HS-5 (cell line): Measurements from ENCODE around the gene PLEKHA8.
"Not testable (repeated sequence)": the region's sequence is repeated elsewhere in the genome, so short reads cannot be mapped to it uniquely, and the experiment has no call there.

ENCODE experiments used
- DNase-seq: peaks from one replicate; pipeline ENCODE4 v3.0.0-alpha.2; 2012; ENCODE audit warnings: low read depth

Gene PLEKHA8

DNA sequence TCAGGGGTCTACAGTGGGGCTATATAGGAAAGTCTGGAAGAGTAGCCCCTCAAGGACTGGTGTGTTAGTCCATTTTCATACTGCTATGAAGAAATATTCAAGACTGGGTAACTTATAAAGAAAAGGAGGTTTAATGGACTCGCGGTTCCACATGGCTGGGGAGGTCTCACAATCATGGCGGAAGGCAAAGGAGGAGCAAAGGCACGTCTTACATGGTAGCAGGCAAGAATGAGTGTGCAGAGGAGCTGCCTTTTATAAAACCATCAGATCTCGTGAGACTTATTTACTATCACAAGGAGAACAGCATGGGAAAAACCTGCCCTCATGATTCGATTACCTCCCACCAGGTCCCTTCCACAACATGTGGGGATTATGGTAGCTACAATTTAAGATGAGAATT lies 4.7 kb upstream of the PLEKHA8 start:
- no peak for DNase-seq

- peak; percentile 99 for DNase-seq
These were observed 1.8 kb upstream of the PLEKHA8 start, which contains the start of gene FKBP14 for GRCh38 chr7:30026229-30027064. FKBP14 (minus strand) TSS chr7:30026702; CDS start chr7:30026508, 194 bp downstream.

DNA sequence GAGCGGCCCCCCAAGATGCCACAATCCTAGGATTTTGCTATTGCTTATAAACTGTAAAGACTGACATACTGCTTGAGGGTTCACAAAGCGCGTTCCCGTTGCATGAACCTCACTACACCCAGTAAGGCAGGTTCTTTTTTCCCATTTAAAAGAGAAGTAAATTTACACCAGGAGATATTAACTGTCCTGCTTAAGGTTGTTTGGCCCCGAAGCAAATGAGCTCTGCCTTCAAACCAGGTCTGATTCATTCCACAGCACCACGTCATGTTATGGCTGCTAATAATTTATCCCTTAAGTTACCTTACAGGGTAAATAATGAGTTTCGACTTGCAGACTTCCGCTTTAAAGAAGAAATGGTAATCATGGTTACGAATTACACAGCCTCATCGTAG lies 1.2 kb upstream of the PLEKHA8 start:
- DNase-seq = no peak

DNA sequence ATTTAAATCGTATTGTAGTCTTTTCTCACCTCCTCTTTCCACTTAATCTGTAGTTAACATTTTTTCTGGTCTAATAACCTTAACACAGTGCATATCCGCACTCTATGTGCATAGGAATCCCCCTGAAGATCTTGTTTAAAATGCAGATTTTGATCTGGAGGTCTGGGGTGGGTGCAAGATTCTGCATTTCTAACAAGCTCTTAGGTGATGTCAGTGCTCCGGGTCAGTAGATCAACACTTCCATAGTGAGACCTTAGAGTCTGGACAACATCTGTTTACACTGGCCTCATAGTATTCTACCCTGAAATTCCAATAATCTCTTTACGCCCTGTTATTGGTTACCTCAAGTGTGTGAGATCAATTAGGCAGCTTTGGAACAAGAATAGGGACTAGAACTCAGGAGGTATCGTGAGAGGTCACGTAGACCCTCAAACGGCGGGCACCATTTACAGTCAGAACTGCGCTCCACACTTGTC lies 434 bp upstream of the PLEKHA8 start:
- no peak for DNase-seq

- peak; percentile 43 for DNase-seq
These were observed 780 bp downstream of the PLEKHA8 start for GRCh38 chr7:30028749-30029635.

DNA sequence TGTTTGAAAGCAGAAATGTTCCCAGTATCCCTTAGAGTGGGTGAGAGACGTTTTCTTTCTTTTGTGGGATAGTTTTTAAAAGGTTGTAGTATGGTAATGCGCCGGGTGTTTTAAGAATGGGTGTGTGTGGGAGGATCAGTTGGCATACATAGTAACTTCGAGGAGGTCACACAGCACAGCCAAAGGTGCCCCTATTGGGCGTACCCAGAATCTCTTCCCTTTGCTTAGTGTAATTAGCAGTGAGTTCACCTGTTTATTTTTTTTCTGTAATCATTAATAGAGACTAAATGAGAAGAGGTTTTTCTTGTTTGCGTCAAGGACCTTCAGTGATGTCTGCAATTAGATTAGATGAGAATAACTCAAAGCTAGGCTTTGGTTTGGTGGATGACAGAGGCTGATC lies 1.5 kb downstream of the PLEKHA8 start:
- DNase-seq = no peak

GRCh38 chr7:30032310-30033125 lies 4.3 kb downstream of the PLEKHA8 start:
- DNase-seq = peak; percentile 94

DNA sequence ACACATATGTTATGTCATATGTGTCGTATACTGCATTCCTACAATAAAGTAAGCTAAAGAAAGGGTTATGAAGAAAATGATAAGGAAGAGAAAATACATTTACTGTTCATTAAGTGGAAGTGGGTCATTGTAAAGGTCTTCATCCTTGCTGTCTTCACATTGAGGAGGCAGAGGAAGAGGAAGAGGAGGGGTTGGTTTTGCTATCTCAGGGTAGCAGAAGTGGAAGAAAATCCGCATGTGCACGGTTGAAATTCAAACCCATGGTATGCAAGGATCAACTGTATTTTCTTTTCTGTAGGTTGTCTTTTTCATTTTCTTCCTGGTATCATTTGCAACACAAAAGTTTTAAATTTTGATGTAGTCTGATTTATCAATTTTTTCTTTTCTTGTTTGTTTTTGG lies 6.3 kb downstream of the PLEKHA8 start:
- no peak for DNase-seq

DNA sequence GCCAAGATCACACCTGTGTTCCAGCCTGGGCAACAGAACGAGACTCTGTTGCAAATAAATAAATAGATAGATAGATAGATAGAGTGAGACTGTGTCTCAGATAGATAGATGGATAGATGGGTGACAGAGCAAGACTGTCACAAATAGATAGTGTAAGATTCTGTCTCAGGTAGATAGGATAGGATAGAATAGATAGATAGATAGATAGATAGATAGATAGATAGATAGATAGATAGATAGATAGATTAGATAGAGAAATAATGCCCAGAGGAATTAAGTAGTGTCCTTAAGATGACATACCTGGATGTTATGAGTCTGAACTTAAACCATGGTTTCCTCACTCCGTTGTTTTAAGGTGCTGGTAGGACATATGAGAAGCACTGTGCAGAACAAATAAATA lies 8.0 kb downstream of the PLEKHA8 start:
- DNase-seq = no peak

- no peak for DNase-seq
These were observed 10.2 kb downstream of the PLEKHA8 start for GRCh38 chr7:30038196-30038980.

DNA sequence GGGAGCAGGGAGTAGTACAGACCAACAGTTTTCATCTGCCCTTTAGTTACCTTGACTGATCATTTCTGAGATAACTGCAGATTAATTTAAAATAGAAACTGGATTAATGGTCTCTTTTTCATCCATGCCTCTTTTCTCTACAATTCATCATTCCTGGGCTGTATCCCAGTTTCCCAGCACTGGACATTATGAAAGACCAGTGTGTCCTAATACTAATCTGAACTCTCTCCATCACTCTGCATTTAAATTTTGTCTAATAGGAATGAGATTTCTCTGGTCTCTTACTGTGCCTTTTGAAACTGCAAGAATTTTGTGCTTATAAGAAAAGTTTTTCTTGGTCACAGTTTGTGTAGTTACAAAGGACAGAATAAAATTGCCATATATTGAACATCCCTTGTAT lies 12.7 kb downstream of the PLEKHA8 start:
- no peak for DNase-seq

GRCh38 chr7:30041526-30042269 lies 13.5 kb downstream of the PLEKHA8 start:
- no peak for DNase-seq

- DNase-seq = no peak
These were observed 18.0 kb downstream of the PLEKHA8 start for GRCh38 chr7:30046127-30046770.

GRCh38 chr7:30047124-30047523 lies 18.9 kb downstream of the PLEKHA8 start:
- no peak for DNase-seq

DNA sequence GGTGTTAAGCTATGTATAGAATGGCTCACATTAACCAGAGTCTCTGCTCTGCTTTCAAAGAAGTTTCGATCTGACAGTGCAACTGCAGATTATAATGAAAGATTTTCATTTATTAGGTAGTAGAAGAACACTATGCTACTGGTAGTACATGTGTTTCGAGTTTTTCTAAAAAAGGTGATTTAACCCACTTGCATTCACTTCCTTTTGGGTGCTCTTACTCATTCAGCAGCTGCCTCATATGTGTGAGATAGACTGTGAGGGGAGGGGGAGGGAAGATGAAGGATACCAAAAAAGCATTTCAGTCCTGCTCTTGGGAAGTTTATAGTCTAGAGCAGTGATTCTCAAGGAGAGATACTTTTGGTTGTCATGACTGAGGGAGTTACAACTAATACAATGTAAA lies 20.4 kb downstream of the PLEKHA8 start:
- DNase-seq = no peak

DNA sequence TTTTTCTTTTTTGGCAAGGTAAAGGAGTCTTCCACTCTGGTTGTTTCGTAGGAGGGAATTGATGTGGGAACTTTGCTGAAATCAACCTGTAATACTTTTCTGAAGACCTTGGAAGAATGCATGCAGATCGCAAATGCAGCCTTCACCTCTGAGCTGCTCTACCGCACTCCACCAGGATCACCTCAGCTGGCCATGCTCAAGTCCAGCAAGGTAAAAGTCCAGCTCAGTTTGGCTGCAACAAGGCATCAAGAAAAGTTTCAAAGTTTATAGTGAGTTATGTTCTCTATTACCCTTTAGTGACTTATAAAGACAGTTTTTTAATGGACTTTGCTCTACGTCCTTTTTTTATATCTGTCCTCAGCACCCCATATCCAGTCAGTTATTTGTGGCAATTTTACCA lies 21.0 kb downstream of the PLEKHA8 start:
- DNase-seq = no peak

GRCh38 chr7:30053068-30053467 lies 24.9 kb downstream of the PLEKHA8 start:
- no peak for DNase-seq

GRCh38 chr7:30057741-30058140 lies 29.5 kb downstream of the PLEKHA8 start:
- DNase-seq = no peak

DNA sequence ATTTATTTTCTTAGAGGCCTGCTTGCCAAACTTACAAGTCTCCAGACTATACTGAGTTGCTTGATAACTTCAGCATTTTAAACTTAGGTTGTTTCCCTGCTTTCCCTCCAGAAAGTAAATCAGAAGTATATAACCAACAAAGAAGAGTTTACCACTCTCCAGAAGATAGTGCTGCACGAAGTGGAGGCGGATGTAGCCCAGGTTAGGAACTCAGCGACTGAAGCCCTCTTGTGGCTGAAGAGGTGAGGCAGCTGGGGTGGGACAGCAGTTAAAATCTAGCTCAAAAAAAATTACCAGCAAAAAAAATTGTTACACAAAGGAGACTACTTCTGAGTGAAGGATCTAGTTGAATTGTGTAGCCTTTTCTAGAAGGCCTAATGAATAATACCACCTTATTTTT lies 33.6 kb downstream of the PLEKHA8 start:
- DNase-seq = not testable (repeated sequence)

DNA sequence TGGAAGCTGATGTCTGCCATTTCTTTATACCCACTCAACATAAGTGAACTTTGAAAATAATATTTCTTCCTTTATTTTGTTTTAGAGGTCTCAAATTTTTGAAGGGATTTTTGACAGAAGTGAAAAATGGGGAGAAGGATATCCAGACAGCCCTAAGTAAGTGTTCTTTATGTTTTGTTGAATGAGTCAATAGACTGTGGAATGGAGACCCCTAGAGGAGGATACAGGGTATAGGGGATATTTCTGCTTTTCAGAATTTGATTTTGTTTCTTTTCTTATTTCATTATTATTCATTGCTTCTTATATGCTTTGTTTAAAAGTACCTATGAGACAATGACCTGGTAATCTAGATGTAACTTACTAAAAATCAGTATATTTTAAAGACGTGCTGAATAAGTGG lies 34.4 kb downstream of the PLEKHA8 start:
- DNase-seq = no peak
